K562 (cell line): ENCODE data around the gene HDAC5. TPM values are rescaled to one million over a fixed set of nuclear protein-coding genes. Genes with fewer than 3 reads are reported as not detected.

Source experiments
- ATAC-seq: fragments of 200-7000 bp; cut with Tn5 transposase; 3 replicates; pipeline ENCODE4 v1.9.1; 2020; ENCODE audit warnings: moderate library complexity
- BruUV-seq: library from RNA; stranded (reverse); fragments of 400-500 nt; replicated peaks from 2 replicates; lab custom pipeline; 2021; lab: Mats Ljungman, UMichigan
- CTCF ChIA-PET: fragments of 300-600 bp; formaldehyde crosslinking; extraction: SDS; loops from one replicate; lab custom pipeline; 2021; ENCODE audit warnings: low intra/inter-chr PET ratio; lab: Yijun Ruan, JAX
- POLR2A ChIA-PET: fragments of 300-600, 350-650 bp; sonication (Branson Sonifier 250); formaldehyde crosslinking; extraction: SDS; loops from one replicate; lab custom pipeline; 2021; ENCODE audit warnings: antibody characterized with exemption, inconsistent platforms; lab: Yijun Ruan, JAX
- DNase-seq, 4 experiments: peaks; one replicate each; pipeline versions ENCODE4 v3.0.0 to v3.0.0-alpha.2; 2011 to 2018; ENCODE audit warnings: low spot score in 3 of 4, mixed read lengths in 3 of 4; ENCODE audit errors: extremely low read depth in 1 of 4
- FAIRE-seq: peaks from 2 replicates; lab custom pipeline; 2011; peaks lifted over from hg19 to GRCh38; lab: Jason Lieb, UNC
- H2AFZ ChIP-seq: 2 replicates; pipeline ENCODE4 v1.6.0; 2011; ENCODE audit warnings: low read depth, low read length, control low read depth, inconsistent platforms
- H3K27ac ChIP-seq: fragments of 200-600 bp; 3 replicates; pipeline ENCODE4 v1.8.0; 2011; ENCODE audit warnings: low read depth, mild to moderate bottlenecking, control low read depth, inconsistent platforms, low read length, moderate library complexity, mixed read lengths; ENCODE audit errors: extremely low read depth
- H3K27me3 ChIP-seq, 2 experiments: fragments of 300-600 bp in 1 of 2; 2 replicates in 1 of 2; 3 replicates in 1 of 2; pipeline versions ENCODE4 v1.6.0 to v1.8.0; 2011; ENCODE audit warnings: inconsistent platforms in 2 of 2, low read length in 2 of 2, mild to moderate bottlenecking in 1 of 2, mixed read lengths in 1 of 2, moderate library complexity in 1 of 2; ENCODE audit not compliant: control insufficient read depth in 2 of 2, insufficient read depth in 2 of 2
- H3K36me3 ChIP-seq: fragments of 300-600 bp; 3 replicates; pipeline ENCODE4 v1.8.0; 2011; ENCODE audit warnings: mild to moderate bottlenecking, low read length, inconsistent platforms; ENCODE audit not compliant: control insufficient read depth, insufficient read depth
- H3K4me1 ChIP-seq, 2 experiments: fragments of 200-600 bp in 1 of 2; replicated peaks in 1 of 2; 2 replicates in 1 of 2; 3 replicates in 1 of 2; pipeline versions ENCODE4 v1.5.1 to v1.8.0; 2011; ENCODE audit warnings: inconsistent platforms in 2 of 2, low read length in 2 of 2, mild to moderate bottlenecking in 1 of 2, mixed read lengths in 1 of 2, moderate library complexity in 1 of 2; ENCODE audit not compliant: control insufficient read depth in 2 of 2, insufficient read depth in 2 of 2
- H3K4me2 ChIP-seq: 2 replicates; pipeline ENCODE4 v1.6.1; 2011; ENCODE audit warnings: low read length, control low read depth, inconsistent platforms, mixed read lengths; ENCODE audit not compliant: insufficient read depth
- H3K4me3 ChIP-seq: fragments of 200-600 bp; sonication (generic), shearing (Covaris generic); 2 replicates; pipeline ENCODE4 v1.5.1; 2016; ENCODE audit warnings: control low read depth, inconsistent platforms
- H3K79me2 ChIP-seq: fragments of 200-600 bp; 3 replicates; pipeline ENCODE4 v1.8.0; 2011; ENCODE audit warnings: low read length, inconsistent platforms; ENCODE audit not compliant: control insufficient read depth, insufficient read depth
- H3K9ac ChIP-seq, 2 experiments: 2 replicates each; pipeline versions ENCODE4 v1.6.0 to v1.6.1; 2011; ENCODE audit warnings: low read depth in 2 of 2, low read length in 2 of 2, control low read depth in 1 of 2, inconsistent platforms in 1 of 2, mild to moderate bottlenecking in 1 of 2, mixed read lengths in 1 of 2; ENCODE audit not compliant: insufficient read depth in 1 of 2
- H3K9me1 ChIP-seq: one replicate; pipeline ENCODE4 v1.6.0; 2011; ENCODE audit warnings: inconsistent platforms, mild to moderate bottlenecking, low read length, moderate library complexity; ENCODE audit not compliant: control insufficient read depth, insufficient read depth
- H3K9me3 ChIP-seq: replicated peaks from 2 replicates; pipeline ENCODE4 v1.5.1; 2011; ENCODE audit warnings: low read depth, low read length, inconsistent platforms; ENCODE audit not compliant: control insufficient read depth, insufficient read depth
- H4K20me1 ChIP-seq: replicated peaks from 2 replicates; pipeline ENCODE4 v1.6.1; 2011; ENCODE audit warnings: low read length, inconsistent platforms, mixed read lengths; ENCODE audit not compliant: control insufficient read depth, insufficient read depth
- EHMT2 ChIP-seq: fragments of 450-650 bp; IDR thresholded peaks from 2 replicates; pipeline ENCODE4 v1.6.1; 2018; ENCODE audit warnings: antibody characterized with exemption
- FOXJ2 ChIP-seq: fragments of 200-800 bp; sonication (Bioruptor generic); IDR thresholded peaks from 2 replicates; pipeline ENCODE4 v1.6.1; 2016; ENCODE audit warnings: missing genetic modification characterization, missing compliant biosample characterization
- NCOR1 ChIP-seq: fragments of 450-650 bp; IDR thresholded peaks from 2 replicates; pipeline ENCODE4 v1.6.1; 2016; ENCODE audit warnings: mild to moderate bottlenecking, moderate library complexity
- SPI1 ChIP-seq: IDR thresholded peaks from 2 replicates; pipeline ENCODE4 v1.6.1; 2011; ENCODE audit warnings: low read depth, low read length, control low read depth, borderline replicate concordance
- TGIF2 ChIP-seq: sonication (generic); formaldehyde crosslinking; IDR thresholded peaks from 2 replicates; pipeline ENCODE4 v1.8.1; 2022; ENCODE audit warnings: mild to moderate bottlenecking, missing genetic modification reagents, moderate library complexity
- ZBTB17 ChIP-seq: fragments of 450-650 bp; formaldehyde crosslinking; IDR thresholded peaks from 2 replicates; pipeline ENCODE4 v1.4.0; 2020; ENCODE audit warnings: mild to moderate bottlenecking
- ZNF311 ChIP-seq: fragments of 250-450 bp; sonication (Bioruptor Pico); IDR thresholded peaks from 2 replicates; pipeline ENCODE4 v1.4.0; 2020; ENCODE audit warnings: mild to moderate bottlenecking, moderate library complexity
- ZNF324 ChIP-seq: fragments of 250-450 bp; sonication (Bioruptor Pico); IDR thresholded peaks from 2 replicates; pipeline ENCODE4 v1.4.0; 2020; ENCODE audit warnings: mild to moderate bottlenecking
- WGBS: fragments of 100-300 bp; shearing (Covaris generic); methylation state at CpG from one replicate; pipeline ENCODE4 v1.1.6; 2016; ENCODE audit warnings: low coverage, mixed read lengths; ENCODE audit not compliant: insufficient coverage; ENCODE audit errors: missing lambda C conversion rate; 5-methylcytosine and 5-hydroxymethylcytosine counted together
- in situ Hi-C: fragments of 300-500 bp; cut with MboI; formaldehyde crosslinking; loops from 4 replicates; pipeline ENCODE4 v1.15.0; 2018; ENCODE audit warnings: inconsistent platforms, mixed read lengths
- intact Hi-C: fragments of 100-400 bp; cut with micrococcal nuclease; formaldehyde crosslinking; loops from 2 replicates; pipeline ENCODE4 v1.14.2; 2022
- polyA plus RNA-seq, 8 experiments: library from polyadenylated mRNA; depleted of rRNA in 4 of 8; stranded (reverse) in 5 of 8; unstranded in 3 of 8; fragments of >200 nt; fragmentation: Nextera tagmentation in 2 of 8; fragmentation: Illumina TruSeq in 1 of 8; extraction: Ambion mirVana in 2 of 8; extraction: Trizol in 1 of 8; gene quantifications; 2 replicates each; pipeline versions ENCODE4 v1.2.1 to v1.2.3, GENCODE V29; 2011 to 2014; ENCODE audit warnings: inconsistent platforms in 1 of 8, missing spikeins in 1 of 8
- total RNA-seq, 7 experiments: library from RNA; depleted of rRNA in 6 of 7; stranded (reverse); fragments of >200 nt in 6 of 7; fragmentation: Illumina TruSeq in 2 of 7; extraction: Trizol in 2 of 7; gene quantifications; 2 replicates each; pipeline versions ENCODE4 v1.2.1 to v1.2.3, GENCODE V29; 2011 to 2021; ENCODE audit warnings: low replicate concordance in 1 of 7
- TF ChIP-seq, protein P1 (sequence below): sonication (generic); formaldehyde crosslinking; IDR thresholded peaks from 2 replicates; pipeline ENCODE4 v1.8.0; 2022; ENCODE audit warnings: mild to moderate bottlenecking, missing genetic modification reagents
- TF ChIP-seq, protein P2 (sequence below): fragments of 450-650 bp; IDR thresholded peaks from 2 replicates; pipeline ENCODE4 v1.6.1; 2016
- TF ChIP-seq, protein P3 (sequence below): sonication (generic); formaldehyde crosslinking; IDR thresholded peaks from 2 replicates; pipeline ENCODE4 v1.8.1; 2023; ENCODE audit warnings: mild to moderate bottlenecking, missing genetic modification reagents

Gene HDAC5
- total and polyA plus RNA-seq, 9 of the 15 experiments (the other 6 are each of a cell fraction or from before 2014, with no cell fraction given), result 0.45 to 26.2 (median 16.4) TPM

DNA sequence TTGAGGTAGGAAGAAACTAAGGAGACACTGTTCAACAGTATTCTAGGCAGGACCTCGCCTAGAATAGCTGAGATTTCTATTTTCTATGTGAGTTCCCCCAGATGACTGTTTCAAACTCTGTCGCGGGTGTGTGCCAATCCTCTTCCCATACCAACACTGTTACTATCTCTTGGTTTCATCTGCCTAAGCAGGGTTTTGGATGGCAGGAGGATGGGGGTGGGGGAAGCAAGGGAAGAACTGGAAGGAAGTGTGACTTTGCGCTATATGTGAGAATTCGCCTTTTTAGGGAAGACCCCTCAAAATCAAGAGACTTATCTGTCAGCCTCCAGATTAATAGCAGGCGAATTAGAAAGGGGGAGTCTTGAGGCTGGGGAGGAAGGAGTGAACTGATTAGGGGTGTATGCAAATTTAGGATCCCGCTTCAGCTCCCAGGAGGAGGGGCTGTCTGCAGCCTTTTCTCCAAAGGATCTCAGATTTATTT, 53.4 kb downstream of the HDAC5 start (continued):
- TF ChIP-seq EHMT2, result no peak

DNA sequence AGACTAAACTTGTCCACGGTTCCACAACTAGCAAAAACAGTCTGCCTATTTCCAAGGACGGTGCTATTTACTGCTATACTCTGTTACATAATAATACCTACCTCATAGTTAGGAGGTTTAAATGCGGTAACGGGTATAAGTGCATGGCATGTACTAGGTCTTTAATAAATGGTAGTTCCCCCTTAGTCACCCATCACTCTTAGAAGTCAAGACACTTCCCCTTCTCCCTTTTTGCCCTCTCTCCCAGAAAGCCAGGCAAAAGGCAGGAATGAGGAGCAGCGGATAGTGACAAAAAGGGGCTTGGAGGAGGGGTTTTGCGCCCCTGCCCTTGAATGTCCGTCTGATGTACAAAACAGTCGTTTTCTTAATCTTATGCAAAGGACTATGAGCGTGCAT, 55.9 kb downstream of the HDAC5 start:
- Histone ChIP-seq H3K27me3 (no peaks in the 10 kb centered on the region), H3K4me1 (peaks cover 28 to 41% of the 10 kb centered on the region in 2 experiments; a peak in 4 of 5 replicates), H3K4me3 (no peak overlapping the region), H2AFZ (peak overlapping the region; percentile 82), H3K9ac (peak overlapping the region in 1 of 2 experiments; percentile 93; a peak in 2 of 4 replicates), H4K20me1 (peaks cover 10% of the 10 kb centered on the region; the same call in 1 of the 2 replicates), H3K27ac (peak overlapping the region; percentile 95), H3K79me2 (peaks cover 61% of the 10 kb centered on the region), H3K4me2 (peak overlapping the region; percentile 99), H3K36me3 (peaks cover 18% of the 10 kb centered on the region), H3K9me1 (no peaks in the 10 kb centered on the region), H3K9me3 (no peaks in the 10 kb centered on the region)
- peak in 1 of 4 experiments; percentile 23 for DNase-seq
- 47% methylated on average over 9 of the region's 9 CpGs for WGBS
- intact Hi-C loops (no loop called here), in situ Hi-C loops (no loop called here)
- ATAC-seq, result no peak
- no peak for FAIRE-seq
- CTCF ChIA-PET, result no interaction called here
- no TSS peak for BruUV-seq
- POLR2A ChIA-PET, result interaction anchor here (0.6 to 2.3 kb wide), 4 partner anchors 10 to 134 kb away, joined by 3 to 11 read pairs (median 4); no protein-coding TSS in a partner anchor
- TF ChIP-seq ZBTB17 (no peak), SPI1 (peak; percentile 59; the same call in 1 of the 2 replicates), TGIF2 (CRISPR knock-in tag) (no peak), FOXJ2 (0 out of 2 replicates have a peak, but pooled peaks have one; percentile 5), ZNF311 (CRISPR knock-in tag) (0 out of 2 replicates have a peak, but pooled peaks have one; percentile 14), NCOR1 (0 out of 2 replicates have a peak, but pooled peaks have one; percentile 1), ZNF324 (CRISPR knock-in tag) (no peak)
- TF ChIP-seq, protein P1, sequence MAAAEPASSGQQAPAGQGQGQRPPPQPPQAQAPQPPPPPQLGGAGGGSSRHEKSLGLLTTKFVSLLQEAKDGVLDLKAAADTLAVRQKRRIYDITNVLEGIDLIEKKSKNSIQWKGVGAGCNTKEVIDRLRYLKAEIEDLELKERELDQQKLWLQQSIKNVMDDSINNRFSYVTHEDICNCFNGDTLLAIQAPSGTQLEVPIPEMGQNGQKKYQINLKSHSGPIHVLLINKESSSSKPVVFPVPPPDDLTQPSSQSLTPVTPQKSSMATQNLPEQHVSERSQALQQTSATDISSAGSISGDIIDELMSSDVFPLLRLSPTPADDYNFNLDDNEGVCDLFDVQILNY, result no peak
- TF ChIP-seq, protein P2, sequence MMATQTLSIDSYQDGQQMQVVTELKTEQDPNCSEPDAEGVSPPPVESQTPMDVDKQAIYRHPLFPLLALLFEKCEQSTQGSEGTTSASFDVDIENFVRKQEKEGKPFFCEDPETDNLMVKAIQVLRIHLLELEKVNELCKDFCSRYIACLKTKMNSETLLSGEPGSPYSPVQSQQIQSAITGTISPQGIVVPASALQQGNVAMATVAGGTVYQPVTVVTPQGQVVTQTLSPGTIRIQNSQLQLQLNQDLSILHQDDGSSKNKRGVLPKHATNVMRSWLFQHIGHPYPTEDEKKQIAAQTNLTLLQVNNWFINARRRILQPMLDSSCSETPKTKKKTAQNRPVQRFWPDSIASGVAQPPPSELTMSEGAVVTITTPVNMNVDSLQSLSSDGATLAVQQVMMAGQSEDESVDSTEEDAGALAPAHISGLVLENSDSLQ, result 0 out of 2 replicates have a peak, but pooled peaks have one; percentile 3
- TF ChIP-seq, protein P3, sequence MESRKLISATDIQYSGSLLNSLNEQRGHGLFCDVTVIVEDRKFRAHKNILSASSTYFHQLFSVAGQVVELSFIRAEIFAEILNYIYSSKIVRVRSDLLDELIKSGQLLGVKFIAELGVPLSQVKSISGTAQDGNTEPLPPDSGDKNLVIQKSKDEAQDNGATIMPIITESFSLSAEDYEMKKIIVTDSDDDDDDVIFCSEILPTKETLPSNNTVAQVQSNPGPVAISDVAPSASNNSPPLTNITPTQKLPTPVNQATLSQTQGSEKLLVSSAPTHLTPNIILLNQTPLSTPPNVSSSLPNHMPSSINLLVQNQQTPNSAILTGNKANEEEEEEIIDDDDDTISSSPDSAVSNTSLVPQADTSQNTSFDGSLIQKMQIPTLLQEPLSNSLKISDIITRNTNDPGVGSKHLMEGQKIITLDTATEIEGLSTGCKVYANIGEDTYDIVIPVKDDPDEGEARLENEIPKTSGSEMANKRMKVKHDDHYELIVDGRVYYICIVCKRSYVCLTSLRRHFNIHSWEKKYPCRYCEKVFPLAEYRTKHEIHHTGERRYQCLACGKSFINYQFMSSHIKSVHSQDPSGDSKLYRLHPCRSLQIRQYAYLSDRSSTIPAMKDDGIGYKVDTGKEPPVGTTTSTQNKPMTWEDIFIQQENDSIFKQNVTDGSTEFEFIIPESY (CRISPR knock-in tag), result 0 out of 2 replicates have a peak, but pooled peaks have one; percentile 6
